Activated CD8-positive, alpha-beta memory T cell treated with anti-CD3 and anti-CD28 coated beads, Interleukin-2, amount 50 U/mL, for 1 hour (primary cell): Measurements from ENCODE around the gene THRSP.
"Not testable (repeated sequence)": the region's sequence is repeated elsewhere in the genome, so short reads cannot be mapped to it uniquely, and the experiment has no call there.

Experiments
- DNase-seq: peaks from one replicate; pipeline ENCODE4 v3.0.0-alpha.2; 2020; ENCODE audit errors: extremely low read depth

Gene THRSP

GRCh38 chr11:78063440-78064181 is at the start of gene THRSP:
TSS of gene THRSP (plus strand) at chr11:78063861. CDS start at chr11:78063882, 21 bp downstream.
- DNase-seq: no peak

GRCh38 chr11:78014937-78015520 is 48.6 kb upstream of the THRSP start:
- DNase-seq: not testable (repeated sequence)

GRCh38 chr11:78015878-78016277 is 47.8 kb upstream of the THRSP start:
- DNase-seq: no peak

GRCh38 chr11:78019808-78020207 is 43.9 kb upstream of the THRSP start:
- DNase-seq: no peak

- no peak for DNase-seq
Observed at GRCh38 chr11:78020246-78020645, 43.4 kb upstream of the THRSP start.

GRCh38 chr11:78021611-78022010 is 42.0 kb upstream of the THRSP start:
- no peak for DNase-seq

- DNase-seq: no peak
Observed at GRCh38 chr11:78022397-78023396, 41.0 kb upstream of the THRSP start, which contains the start of gene KCTD14. TSS of gene KCTD14 (minus strand) at chr11:78023276. CDS start at chr11:78023249, 27 bp downstream.

GRCh38 chr11:78023426-78023825 is 40.2 kb upstream of the THRSP start:
- no peak for DNase-seq

GRCh38 chr11:78025378-78025777 is 38.3 kb upstream of the THRSP start:
- no peak for DNase-seq

GRCh38 chr11:78027759-78028158 is 35.9 kb upstream of the THRSP start:
- no peak for DNase-seq

- DNase-seq: not testable (repeated sequence)
Observed at GRCh38 chr11:78028423-78028822, 35.2 kb upstream of the THRSP start.

- DNase-seq: no peak
Observed at GRCh38 chr11:78030429-78031325, 33.0 kb upstream of the THRSP start.

- DNase-seq: no peak
Observed at GRCh38 chr11:78031629-78032028, 32.0 kb upstream of the THRSP start.

- DNase-seq: no peak
Observed at GRCh38 chr11:78032090-78032489, 31.6 kb upstream of the THRSP start.

- DNase-seq: no peak
Observed at GRCh38 chr11:78033040-78033439, 30.6 kb upstream of the THRSP start.

- DNase-seq: no peak
Observed at GRCh38 chr11:78034623-78035022, 29.0 kb upstream of the THRSP start.

- DNase-seq: no peak
Observed at GRCh38 chr11:78036313-78036712, 27.3 kb upstream of the THRSP start.

- no peak for DNase-seq
Observed at GRCh38 chr11:78037056-78037455, 26.6 kb upstream of the THRSP start.

- no peak for DNase-seq
Observed at GRCh38 chr11:78037825-78038620, 25.6 kb upstream of the THRSP start.

GRCh38 chr11:78038697-78039313 is 24.9 kb upstream of the THRSP start:
- no peak for DNase-seq
